ENCODE data around the gene FCAMR.
"Not testable (repeated sequence)": the region's sequence is repeated elsewhere in the genome, so short reads cannot be mapped to it uniquely, and the experiment has no call there.

Gene FCAMR

GRCh38 chr1:206926286-206926685 lies 44.0 kb downstream of the FCAMR start:
- no peak overlapping the region for H3K4me3 ChIP-seq (ENCODE audit: low read length)
- H3K9ac ChIP-seq (ENCODE audit: low read depth, low read length) = no peak overlapping the region
- H3K9me3 ChIP-seq (replicated peaks; ENCODE audit: low read length) = no peaks in the 10 kb centered on the region
- H3K27me3 ChIP-seq (ENCODE audit: control insufficient read depth, insufficient read depth, low read length) = no peaks in the 10 kb centered on the region
- H3K4me1 ChIP-seq (ENCODE audit: control insufficient read depth, insufficient read depth, low read length) = peaks cover 7% of the 10 kb centered on the region
- no peak overlapping the region for H3K4me2 ChIP-seq (ENCODE audit: low read length)
- H3K36me3 ChIP-seq (ENCODE audit: insufficient read depth, low read length) = no peaks in the 10 kb centered on the region

GRCh38 chr1:206925106-206925736 lies 45.0 kb downstream of the FCAMR start:
- Histone ChIP-seq H3K27me3 (ENCODE audit: control insufficient read depth, insufficient read depth, low read length) (no peaks in the 10 kb centered on the region), H3K9ac (ENCODE audit: low read depth, low read length) (no peak overlapping the region), H3K36me3 (ENCODE audit: insufficient read depth, low read length) (no peaks in the 10 kb centered on the region), H3K4me3 (ENCODE audit: low read length) (no peak overlapping the region), H3K9me3 (replicated peaks; ENCODE audit: low read length) (no peaks in the 10 kb centered on the region), H3K4me2 (ENCODE audit: low read length) (no peak overlapping the region), H3K4me1 (ENCODE audit: control insufficient read depth, insufficient read depth, low read length) (peaks cover 7% of the 10 kb centered on the region)

- H3K9ac ChIP-seq (ENCODE audit: low read depth, low read length) = no peak overlapping the region
- H3K36me3 ChIP-seq (ENCODE audit: insufficient read depth, low read length) = no peaks in the 10 kb centered on the region
- H3K9me3 ChIP-seq (replicated peaks; ENCODE audit: low read length) = no peaks in the 10 kb centered on the region
- no peak overlapping the region for H3K4me2 ChIP-seq (ENCODE audit: low read length)
- H3K4me3 ChIP-seq (ENCODE audit: low read length) = no peak overlapping the region
- H3K4me1 ChIP-seq (ENCODE audit: control insufficient read depth, insufficient read depth, low read length) = peaks cover 7% of the 10 kb centered on the region
- H3K27me3 ChIP-seq (ENCODE audit: control insufficient read depth, insufficient read depth, low read length) = no peaks in the 10 kb centered on the region
Measured at GRCh38 chr1:206924592-206925105, 45.6 kb downstream of the FCAMR start.

- H3K9me3 ChIP-seq (replicated peaks; ENCODE audit: low read length); H3K4me2 ChIP-seq (ENCODE audit: low read length); H3K4me1 ChIP-seq (ENCODE audit: control insufficient read depth, insufficient read depth, low read length); H3K36me3 ChIP-seq (ENCODE audit: insufficient read depth, low read length); H3K27me3 ChIP-seq (ENCODE audit: control insufficient read depth, insufficient read depth, low read length); H3K9ac ChIP-seq (ENCODE audit: low read depth, low read length); H3K4me3 ChIP-seq (ENCODE audit: low read length): not testable (repeated sequence)
Measured at GRCh38 chr1:206923961-206924557, 46.2 kb downstream of the FCAMR start.

GRCh38 chr1:206923009-206923960 lies 47.0 kb downstream of the FCAMR start:
- peaks cover 7% of the 10 kb centered on the region for H3K4me1 ChIP-seq (ENCODE audit: control insufficient read depth, insufficient read depth, low read length)
- no peaks in the 10 kb centered on the region for H3K36me3 ChIP-seq (ENCODE audit: insufficient read depth, low read length)
- H3K4me2 ChIP-seq (ENCODE audit: low read length) = no peak overlapping the region
- H3K9me3 ChIP-seq (replicated peaks; ENCODE audit: low read length) = no peaks in the 10 kb centered on the region
- H3K9ac ChIP-seq (ENCODE audit: low read depth, low read length) = no peak overlapping the region
- no peaks in the 10 kb centered on the region for H3K27me3 ChIP-seq (ENCODE audit: control insufficient read depth, insufficient read depth, low read length)
- H3K4me3 ChIP-seq (ENCODE audit: low read length) = no peak overlapping the region

GRCh38 chr1:206922524-206922923 lies 47.7 kb downstream of the FCAMR start:
- Histone ChIP-seq H3K4me1 (ENCODE audit: control insufficient read depth, insufficient read depth, low read length) (peaks cover 7% of the 10 kb centered on the region), H3K27me3 (ENCODE audit: control insufficient read depth, insufficient read depth, low read length) (no peaks in the 10 kb centered on the region), H3K9me3 (replicated peaks; ENCODE audit: low read length) (no peaks in the 10 kb centered on the region), H3K4me2 (ENCODE audit: low read length) (no peak overlapping the region), H3K9ac (ENCODE audit: low read depth, low read length) (no peak overlapping the region), H3K4me3 (ENCODE audit: low read length) (no peak overlapping the region), H3K36me3 (ENCODE audit: insufficient read depth, low read length) (no peaks in the 10 kb centered on the region)

GRCh38 chr1:206921772-206922265 lies 48.4 kb downstream of the FCAMR start, which contains the start of gene FCMR:
TSS of gene FCMR (minus strand) at chr1:206921941. CDS start at chr1:206921854, 87 bp downstream.
- H3K4me1 ChIP-seq (ENCODE audit: control insufficient read depth, insufficient read depth, low read length) = peaks cover 7% of the 10 kb centered on the region
- no peak within 1 kb of the TSS for H3K9ac ChIP-seq (ENCODE audit: low read depth, low read length)
- H3K4me3 ChIP-seq (ENCODE audit: low read length) = no peak within 1 kb of the TSS

GRCh38 chr1:206918076-206918475 lies 52.2 kb downstream of the FCAMR start:
- H3K4me1 ChIP-seq (ENCODE audit: control insufficient read depth, insufficient read depth, low read length) = peaks cover 1% of the 10 kb centered on the region
- H3K36me3 ChIP-seq (ENCODE audit: insufficient read depth, low read length) = no peaks in the 10 kb centered on the region
- H3K9ac ChIP-seq (ENCODE audit: low read depth, low read length) = no peak overlapping the region
- no peaks in the 10 kb centered on the region for H3K9me3 ChIP-seq (replicated peaks; ENCODE audit: low read length)
- H3K27me3 ChIP-seq (ENCODE audit: control insufficient read depth, insufficient read depth, low read length) = peaks cover 31% of the 10 kb centered on the region
- no peak overlapping the region for H3K4me3 ChIP-seq (ENCODE audit: low read length)
- H3K4me2 ChIP-seq (ENCODE audit: low read length) = no peak overlapping the region

More at GRCh38 chr1:206921772-206922265, 48.4 kb downstream of the FCAMR start, which contains the start of gene FCMR:
- Histone ChIP-seq H3K27me3 (ENCODE audit: control insufficient read depth, insufficient read depth, low read length) (peaks cover 3% of the 10 kb centered on the region), H3K36me3 (ENCODE audit: insufficient read depth, low read length) (no peaks in the 10 kb centered on the region), H3K9me3 (replicated peaks; ENCODE audit: low read length) (no peaks in the 10 kb centered on the region), H3K4me2 (ENCODE audit: low read length) (no peak within 1 kb of the TSS)

GRCh38 chr1:206916000-206916709 lies 54.1 kb downstream of the FCAMR start:
- no peak overlapping the region for H3K9ac ChIP-seq (ENCODE audit: low read depth, low read length)
- no peak overlapping the region for H3K4me3 ChIP-seq (ENCODE audit: low read length)
- no peaks in the 10 kb centered on the region for H3K4me1 ChIP-seq (ENCODE audit: control insufficient read depth, insufficient read depth, low read length)
- H3K36me3 ChIP-seq (ENCODE audit: insufficient read depth, low read length) = no peaks in the 10 kb centered on the region
- no peaks in the 10 kb centered on the region for H3K9me3 ChIP-seq (replicated peaks; ENCODE audit: low read length)
- peaks cover 35% of the 10 kb centered on the region for H3K27me3 ChIP-seq (ENCODE audit: control insufficient read depth, insufficient read depth, low read length)
- H3K4me2 ChIP-seq (ENCODE audit: low read length) = no peak overlapping the region

- peaks cover 35% of the 10 kb centered on the region for H3K27me3 ChIP-seq (ENCODE audit: control insufficient read depth, insufficient read depth, low read length)
- no peaks in the 10 kb centered on the region for H3K36me3 ChIP-seq (ENCODE audit: insufficient read depth, low read length)
- H3K4me1 ChIP-seq (ENCODE audit: control insufficient read depth, insufficient read depth, low read length) = no peaks in the 10 kb centered on the region
- H3K4me2 ChIP-seq (ENCODE audit: low read length) = no peak overlapping the region
- H3K9ac ChIP-seq (ENCODE audit: low read depth, low read length) = no peak overlapping the region
- no peaks in the 10 kb centered on the region for H3K9me3 ChIP-seq (replicated peaks; ENCODE audit: low read length)
- H3K4me3 ChIP-seq (ENCODE audit: low read length) = no peak overlapping the region
Measured at GRCh38 chr1:206915030-206915735, 55.1 kb downstream of the FCAMR start.
